Gastrocnemius medialis (tissue), 4 donors: ENCODE measurements around the gene YAF2.

Experiments used
- CTCF ChIP-seq, 5 experiments: fragments of 450-650 bp in 3 of 5; fragments of 200-600 bp in 2 of 5; sonication (generic) in 2 of 5; IDR thresholded peaks in 4 of 5; conservative IDR thresholded peaks in 1 of 5; 1 replicate in 4 of 5; 2 replicates in 1 of 5; pipeline ENCODE4 v1.5.1; 2016 to 2019; ENCODE audit warnings: antibody characterized with exemption in 5 of 5, mild to moderate bottlenecking in 3 of 5, moderate library complexity in 3 of 5
- POLR2A ChIP-seq, 2 donors: fragments of 450-650 bp; IDR thresholded peaks; one replicate each; pipeline ENCODE4 v1.6.1; 2017; ENCODE audit warnings: antibody characterized with exemption in 2 of 2, mild to moderate bottlenecking in 2 of 2, moderate library complexity in 2 of 2

DNA sequence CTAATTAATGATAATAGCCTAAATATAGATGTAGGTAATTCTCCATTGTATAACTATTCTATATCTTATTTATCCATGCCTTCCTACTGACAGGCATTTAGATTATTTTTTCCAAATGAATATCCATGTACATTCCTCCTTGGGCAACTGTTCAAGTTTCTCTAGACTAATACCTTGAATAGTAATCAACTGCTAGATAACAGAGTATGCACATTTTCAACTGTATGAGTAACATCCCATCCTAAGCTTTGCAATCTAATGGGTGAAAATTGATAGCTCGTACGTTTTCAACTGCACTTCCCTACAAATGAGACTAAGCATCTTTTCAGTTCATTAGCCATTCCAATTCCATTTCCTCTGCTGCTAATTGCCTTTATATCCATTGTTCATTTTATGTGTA lies 37.0 kb downstream of the YAF2 start:
- TF ChIP-seq CTCF (IDR thresholded peaks at IDR 0.05 in 4 of 5, conservative IDR thresholded peaks at IDR 0.05 in 1 of 5) (no peak), POLR2A (IDR thresholded peaks at IDR 0.05) (no peak)
